CD4-positive, alpha-beta memory T cell (primary cell): Measurements from ENCODE around the gene CRY2. TPM values are rescaled to one million over a fixed set of nuclear protein-coding genes. Genes with fewer than 3 reads are reported as not detected.
"Not testable (repeated sequence)": the region's sequence is repeated elsewhere in the genome, so short reads cannot be mapped to it uniquely, and the experiment has no call there.

Experiments used
- CTCF ChIA-PET: fragments of 350-600 bp; sonication (Branson Sonifier 250); formaldehyde crosslinking; loops from one replicate; lab custom pipeline; 2021; ENCODE audit warnings: inconsistent platforms; ENCODE audit not compliant: partially characterized antibody; lab: Charles Lee
- POLR2A ChIA-PET: fragments of 350-600 bp; sonication (Branson Sonifier 250); formaldehyde crosslinking; loops from one replicate; lab custom pipeline; 2021; ENCODE audit not compliant: partially characterized antibody; lab: Charles Lee
- DNase-seq, 5 donors: peaks; one replicate each; pipeline versions ENCODE4 v3.0.0 to v3.0.0-alpha.2; 2020 to 2022; ENCODE audit warnings: mixed read lengths in 1 of 5
- H3K27ac ChIP-seq: one replicate; pipeline ENCODE4 v1.7.0; 2013; ENCODE audit warnings: low read depth, low read length
- H3K27me3 ChIP-seq: 2 replicates; pipeline ENCODE4 v1.7.0; 2013; ENCODE audit warnings: mild to moderate bottlenecking, low read length, moderate library complexity; ENCODE audit not compliant: insufficient read depth
- H3K36me3 ChIP-seq: 2 replicates; pipeline ENCODE4 v1.7.0; 2013; ENCODE audit warnings: mild to moderate bottlenecking, low read length, moderate library complexity; ENCODE audit not compliant: insufficient read depth
- H3K4me1 ChIP-seq: 2 replicates; pipeline ENCODE4 v1.7.0; 2013; ENCODE audit warnings: mild to moderate bottlenecking, low read length, moderate library complexity; ENCODE audit not compliant: insufficient read depth
- H3K4me3 ChIP-seq, 2 donors: one replicate each; pipeline ENCODE4 v1.7.0; 2013; ENCODE audit warnings: low read length in 2 of 2, mild to moderate bottlenecking in 1 of 2
- H3K9me3 ChIP-seq, 2 donors: one replicate each; pipeline ENCODE4 v1.7.0; 2013; ENCODE audit warnings: low read length in 2 of 2, control low read depth in 1 of 2; ENCODE audit not compliant: control insufficient read depth in 1 of 2
- H3K27ac Mint-ChIP-seq, 7 donors: one replicate each; pipeline ENCODE4 v1.8.0; 2020 to 2021; ENCODE audit warnings: mixed read lengths in 7 of 7, mild to moderate bottlenecking in 6 of 7, inconsistent platforms in 3 of 7, moderate library complexity in 3 of 7
- H3K27me3 Mint-ChIP-seq, 2 donors: one replicate each; pipeline ENCODE4 v1.8.0; 2020 to 2021; ENCODE audit warnings: mixed read lengths in 2 of 2
- H3K36me3 Mint-ChIP-seq, 2 donors: one replicate each; pipeline ENCODE4 v1.8.0; 2020 to 2021; ENCODE audit warnings: mixed read lengths in 2 of 2, inconsistent platforms in 1 of 2, mild to moderate bottlenecking in 1 of 2
- H3K4me1 Mint-ChIP-seq, 4 donors: one replicate each; pipeline ENCODE4 v1.8.0; 2020 to 2021; ENCODE audit warnings: mixed read lengths in 4 of 4, mild to moderate bottlenecking in 1 of 4
- H3K4me3 Mint-ChIP-seq, 8 donors: one replicate each; pipeline ENCODE4 v1.8.0; 2020 to 2021; ENCODE audit warnings: mixed read lengths in 8 of 8, mild to moderate bottlenecking in 7 of 8, moderate library complexity in 6 of 8, inconsistent platforms in 3 of 8
- H3K9me3 Mint-ChIP-seq, 8 donors: one replicate each; pipeline ENCODE4 v1.8.0; 2020 to 2021; ENCODE audit warnings: mixed read lengths in 8 of 8, mild to moderate bottlenecking in 5 of 8, inconsistent platforms in 3 of 8, moderate library complexity in 1 of 8
- intact Hi-C: fragments of 100-400 bp; cut with micrococcal nuclease; formaldehyde crosslinking; loops from one replicate; pipeline ENCODE4 v1.15.1; 2023
- polyA plus RNA-seq, 2 donors: library from polyadenylated mRNA; unstranded; fragments of 300-500 nt; fragmentation: Illumina TruSeq; gene quantifications; one replicate each; pipeline ENCODE4 v1.2.3, GENCODE V29; 2021
- total RNA-seq, 2 experiments: library from RNA; stranded (reverse); gene quantifications; one replicate each; pipeline ENCODE4 v1.2.3, GENCODE V29; 2021

CRY2 gene
- total and polyA plus RNA-seq, 4 experiments from 2014 or later: 22.6 to 67.4 (median 47.4) TPM

- no peaks in the 10 kb centered on the region for H3K27me3 Mint-ChIP-seq
- H3K4me1 ChIP-seq: peaks cover 54% of the 10 kb centered on the region
- H3K27ac Mint-ChIP-seq: peak overlapping the region in 4 of 7 donors; percentile 4 to 72 (median 61)
These were observed 39.5 kb upstream of the CRY2 start for GRCh38 chr11:45807792-45808238.

GRCh38 chr11:45808427-45808826 lies 38.8 kb upstream of the CRY2 start:
- H3K27me3 Mint-ChIP-seq, H3K9me3 Mint-ChIP-seq, H3K27ac ChIP-seq, DNase-seq, H3K4me3 ChIP-seq, H3K9me3 ChIP-seq, intact Hi-C loops, H3K27me3 ChIP-seq, POLR2A ChIA-PET: not testable (repeated sequence)
- Histone ChIP-seq H3K4me1 (peaks cover 54% of the 10 kb centered on the region), H3K36me3 (peaks cover 20% of the 10 kb centered on the region)
- Mint-ChIP-seq H3K27ac (peak overlapping the region in 5 of 7 donors; percentile 54 to 72 (median 59)), H3K36me3 (peaks cover 19 to 51% of the 10 kb centered on the region in 2 donors), H3K4me1 (peaks cover 31 to 73% (median 46%) of the 10 kb centered on the region in 4 donors), H3K4me3 (peak overlapping the region in 1 of 8 donors; percentile 60)
- CTCF ChIA-PET: interaction anchor here (1.4 kb wide), 1 partner anchor 37 kb away, joined by 3 read pairs; no protein-coding TSS in a partner anchor

More at GRCh38 chr11:45807792-45808238, 39.5 kb upstream of the CRY2 start:
- Mint-ChIP-seq H3K9me3 (peaks cover 0 to 2% (median 0%) of the 10 kb centered on the region in 8 donors), H3K36me3 (peaks cover 19 to 51% of the 10 kb centered on the region in 2 donors), H3K4me3 (peak overlapping the region in 6 of 8 donors; percentile 21 to 96 (median 46)), H3K4me1 (peaks cover 30 to 71% (median 46%) of the 10 kb centered on the region in 4 donors)
- DNase-seq: no peak
- Histone ChIP-seq H3K36me3 (peaks cover 20% of the 10 kb centered on the region), H3K27me3 (no peaks in the 10 kb centered on the region), H3K27ac (no peak overlapping the region), H3K4me3 (no peak overlapping the region), H3K9me3 (no peaks in the 10 kb centered on the region)
- ChIA-PET POLR2A (no interaction called here), CTCF (interaction anchor here (1.4 kb wide), 1 partner anchor 36 kb away, joined by 3 read pairs; no protein-coding TSS in a partner anchor)
- intact Hi-C loops: no loop called here

GRCh38 chr11:45809456-45810395 lies 37.5 kb upstream of the CRY2 start:
- Mint-ChIP-seq H3K4me3 (peak overlapping the region in 1 of 8 donors; percentile 12), H3K9me3 (peaks cover 0 to 2% (median 0%) of the 10 kb centered on the region in 8 donors), H3K36me3 (peaks cover 19 to 48% of the 10 kb centered on the region in 2 donors), H3K27me3 (no peaks in the 10 kb centered on the region), H3K27ac (peak overlapping the region; percentile 54 to 88 (median 77)), H3K4me1 (peaks cover 30 to 65% (median 45%) of the 10 kb centered on the region in 4 donors)
- ChIA-PET CTCF (no interaction called here), POLR2A (no interaction called here)
- no peaks in the 10 kb centered on the region for H3K27me3 ChIP-seq
- no peak overlapping the region for H3K4me3 ChIP-seq
- intact Hi-C loops: no loop called here
- H3K4me1 ChIP-seq: peaks cover 50% of the 10 kb centered on the region
- no peak for DNase-seq
- no peak overlapping the region for H3K27ac ChIP-seq
- H3K9me3 ChIP-seq: no peaks in the 10 kb centered on the region
- peaks cover 20% of the 10 kb centered on the region for H3K36me3 ChIP-seq

GRCh38 chr11:45810431-45811108 lies 36.7 kb upstream of the CRY2 start:
- Mint-ChIP-seq H3K4me3 (no peak overlapping the region), H3K27me3 (no peaks in the 10 kb centered on the region), H3K36me3 (peaks cover 19 to 45% of the 10 kb centered on the region in 2 donors), H3K4me1 (peaks cover 27 to 58% (median 44%) of the 10 kb centered on the region in 4 donors), H3K9me3 (no peaks in the 10 kb centered on the region), H3K27ac (peak overlapping the region in 3 of 7 donors; percentile 29 to 88 (median 73))
- intact Hi-C loops: no loop called here
- no peak for DNase-seq
- no peaks in the 10 kb centered on the region for H3K9me3 ChIP-seq
- H3K27ac ChIP-seq: no peak overlapping the region
- peaks cover 20% of the 10 kb centered on the region for H3K36me3 ChIP-seq
- peaks cover 46% of the 10 kb centered on the region for H3K4me1 ChIP-seq
- H3K27me3 ChIP-seq: no peaks in the 10 kb centered on the region
- POLR2A ChIA-PET: no interaction called here
- no peak overlapping the region for H3K4me3 ChIP-seq
- CTCF ChIA-PET: interaction anchor here (3.3 kb wide), 1 partner anchor 39 kb away, joined by 12 read pairs; no protein-coding TSS in a partner anchor

- Mint-ChIP-seq H3K4me3 (no peak overlapping the region), H3K27ac (no peak overlapping the region), H3K36me3 (peaks cover 19 to 44% of the 10 kb centered on the region in 2 donors), H3K27me3 (no peaks in the 10 kb centered on the region), H3K4me1 (peaks cover 25 to 54% (median 40%) of the 10 kb centered on the region in 4 donors), H3K9me3 (no peaks in the 10 kb centered on the region)
- H3K36me3 ChIP-seq: peaks cover 20% of the 10 kb centered on the region
- ChIA-PET CTCF (interaction anchor here (3.3 kb wide), 1 partner anchor 40 kb away, joined by 12 read pairs; no protein-coding TSS in a partner anchor), POLR2A (no interaction called here)
- no peaks in the 10 kb centered on the region for H3K9me3 ChIP-seq
- intact Hi-C loops: no loop called here
- no peak overlapping the region for H3K27ac ChIP-seq
- peaks cover 41% of the 10 kb centered on the region for H3K4me1 ChIP-seq
- DNase-seq: no peak
- no peak overlapping the region for H3K4me3 ChIP-seq
- H3K27me3 ChIP-seq: no peaks in the 10 kb centered on the region
These were observed 36.2 kb upstream of the CRY2 start for GRCh38 chr11:45811109-45811435.

GRCh38 chr11:45811571-45812290 lies 35.5 kb upstream of the CRY2 start:
- DNase-seq: no peak
- ChIA-PET CTCF (interaction anchor here (1.6 to 3.3 kb wide), 2 partner anchors 31 to 40 kb away, joined by 6 to 12 read pairs; no protein-coding TSS in a partner anchor), POLR2A (no interaction called here)
- H3K36me3 ChIP-seq: peaks cover 20% of the 10 kb centered on the region
- peak overlapping the region in 2 of 7 donors; percentile 47 to 62 for H3K27ac Mint-ChIP-seq
- peaks cover 34% of the 10 kb centered on the region for H3K4me1 ChIP-seq
- peaks cover 20 to 47% (median 34%) of the 10 kb centered on the region in 4 donors for H3K4me1 Mint-ChIP-seq
- no peaks in the 10 kb centered on the region for H3K27me3 Mint-ChIP-seq
- H3K4me3 ChIP-seq: no peak overlapping the region
- H3K36me3 Mint-ChIP-seq: peaks cover 15 to 40% of the 10 kb centered on the region in 2 donors
- H3K9me3 Mint-ChIP-seq: no peaks in the 10 kb centered on the region
- H3K27ac ChIP-seq: no peak overlapping the region
- intact Hi-C loops: no loop called here
- H3K9me3 ChIP-seq: no peaks in the 10 kb centered on the region
- peak overlapping the region in 1 of 8 donors; percentile 10 for H3K4me3 Mint-ChIP-seq
- no peaks in the 10 kb centered on the region for H3K27me3 ChIP-seq
